Thoracic aorta (tissue), 2 donors: ENCODE results near the gene RPP21. TPM values are rescaled to one million over a fixed set of nuclear protein-coding genes. Genes with fewer than 3 reads are reported as not detected.

Experiments used
- ATAC-seq: fragments of 150-250 bp; one replicate; pipeline ENCODE4 v1.8.0; 2017; ENCODE audit warnings: low read depth; ENCODE audit not compliant: insufficient number of reproducible peaks, low FRiP score
- DNase-seq: peaks from one replicate; pipeline ENCODE4 v3.0.0-alpha.2; 2020; ENCODE audit warnings: low spot score
- H3K27ac ChIP-seq, 2 donors: fragments of 200-600 bp; sonication (generic); 1 replicate in 1 of 2; 2 replicates in 1 of 2; pipeline ENCODE4 v1.5.1; 2016; ENCODE audit warnings: mild to moderate bottlenecking in 2 of 2, moderate library complexity in 2 of 2
- H3K27me3 ChIP-seq: fragments of 200-600 bp; sonication (generic); replicated peaks from 2 replicates; pipeline ENCODE4 v1.6.0; 2016; ENCODE audit warnings: mild to moderate bottlenecking; ENCODE audit not compliant: insufficient read depth
- H3K36me3 ChIP-seq: fragments of 200-600 bp; sonication (generic); one replicate; pipeline ENCODE4 v1.5.1; 2016
- H3K4me1 ChIP-seq, 2 donors: fragments of 200-600 bp; sonication (generic); 1 replicate in 1 of 2; 2 replicates in 1 of 2; pipeline versions ENCODE4 v1.5.1 to v1.6.0; 2016; ENCODE audit warnings: low read depth in 2 of 2, mild to moderate bottlenecking in 1 of 2; ENCODE audit not compliant: control insufficient read depth in 1 of 2
- H3K4me3 ChIP-seq: fragments of 200-600 bp; sonication (generic); 2 replicates; pipeline ENCODE4 v1.5.1; 2016; ENCODE audit warnings: mild to moderate bottlenecking
- H3K9me3 ChIP-seq: fragments of 200-600 bp; sonication (generic); 2 replicates; pipeline ENCODE4 v1.5.1; 2016
- total RNA-seq, 2 donors: library from RNA; depleted of rRNA; stranded (reverse); fragments of >200 nt; gene quantifications; one replicate each; pipeline versions ENCODE4 v1.1.0 to v1.2.3, GENCODE V29; 2016
- TF ChIP-seq, protein P1 (sequence below): fragments of 200-600 bp; sonication (generic); IDR thresholded peaks from one replicate; pipeline ENCODE4 v1.5.1; 2019; ENCODE audit warnings: antibody characterized with exemption

The RPP21 gene
- total RNA-seq, 2 donors from 2014 or later: 20.8 to 49.7 TPM

DNA sequence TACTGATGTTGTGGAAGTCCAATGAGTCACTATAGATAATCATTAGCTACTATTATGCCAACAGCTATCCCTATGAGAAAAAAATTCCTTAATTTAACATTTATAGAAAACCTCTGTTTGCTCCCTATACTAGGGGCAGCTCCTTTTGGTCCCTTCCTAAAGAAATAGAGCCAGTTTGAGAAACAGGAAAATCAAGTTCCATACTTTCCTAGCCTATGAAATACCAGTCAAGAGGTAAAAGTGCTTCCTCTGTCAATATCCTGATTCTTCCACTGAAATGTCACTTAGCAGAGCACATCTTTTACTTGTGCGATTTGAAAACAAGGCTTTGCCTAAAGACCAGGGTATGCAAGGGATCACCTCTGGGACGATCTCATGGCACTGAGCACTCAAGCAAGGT, 32.7 kb upstream of the RPP21 start:
- H3K9me3 ChIP-seq: no peaks in the 10 kb centered on the region
- H3K27ac ChIP-seq: no peak overlapping the region
- H3K4me3 ChIP-seq: no peak overlapping the region
- no peaks in the 10 kb centered on the region for H3K27me3 ChIP-seq
- ATAC-seq (no peak), DNase-seq (no peak)
- no peaks in the 10 kb centered on the region for H3K36me3 ChIP-seq
- TF ChIP-seq, protein P1, sequence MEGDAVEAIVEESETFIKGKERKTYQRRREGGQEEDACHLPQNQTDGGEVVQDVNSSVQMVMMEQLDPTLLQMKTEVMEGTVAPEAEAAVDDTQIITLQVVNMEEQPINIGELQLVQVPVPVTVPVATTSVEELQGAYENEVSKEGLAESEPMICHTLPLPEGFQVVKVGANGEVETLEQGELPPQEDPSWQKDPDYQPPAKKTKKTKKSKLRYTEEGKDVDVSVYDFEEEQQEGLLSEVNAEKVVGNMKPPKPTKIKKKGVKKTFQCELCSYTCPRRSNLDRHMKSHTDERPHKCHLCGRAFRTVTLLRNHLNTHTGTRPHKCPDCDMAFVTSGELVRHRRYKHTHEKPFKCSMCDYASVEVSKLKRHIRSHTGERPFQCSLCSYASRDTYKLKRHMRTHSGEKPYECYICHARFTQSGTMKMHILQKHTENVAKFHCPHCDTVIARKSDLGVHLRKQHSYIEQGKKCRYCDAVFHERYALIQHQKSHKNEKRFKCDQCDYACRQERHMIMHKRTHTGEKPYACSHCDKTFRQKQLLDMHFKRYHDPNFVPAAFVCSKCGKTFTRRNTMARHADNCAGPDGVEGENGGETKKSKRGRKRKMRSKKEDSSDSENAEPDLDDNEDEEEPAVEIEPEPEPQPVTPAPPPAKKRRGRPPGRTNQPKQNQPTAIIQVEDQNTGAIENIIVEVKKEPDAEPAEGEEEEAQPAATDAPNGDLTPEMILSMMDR: no peak
- H3K4me1 ChIP-seq: no peaks in the 10 kb centered on the region

DNA sequence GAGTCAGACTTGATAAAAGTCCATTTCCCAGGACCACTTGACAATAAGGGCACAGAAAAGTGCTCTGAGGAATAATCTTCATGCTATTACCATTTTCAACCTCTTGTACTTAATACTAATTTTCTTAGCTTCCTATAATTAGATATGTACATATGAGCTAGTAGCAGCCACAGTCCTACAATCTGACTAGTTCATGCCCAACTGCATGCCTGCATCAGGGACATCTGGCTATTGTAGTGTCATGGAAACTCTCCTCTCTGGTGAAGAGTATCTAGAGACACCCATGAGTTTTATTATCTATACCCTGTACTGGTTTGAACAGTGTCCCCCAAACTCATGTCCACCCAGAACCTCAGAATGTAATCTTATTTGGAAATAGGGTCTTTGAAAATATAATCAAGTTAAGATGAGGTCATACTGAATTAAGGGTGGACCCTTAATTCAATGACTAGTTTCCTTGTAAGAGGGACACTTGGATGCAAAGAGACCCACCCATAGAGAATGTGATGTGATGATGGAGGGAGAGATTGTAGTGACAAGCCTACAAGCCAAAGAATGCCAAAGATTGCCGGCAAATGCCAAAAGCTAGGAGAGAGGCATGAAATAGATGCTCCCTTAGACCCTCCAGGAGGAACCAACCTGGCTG, 32.2 kb upstream of the RPP21 start:
- no peak overlapping the region for H3K4me3 ChIP-seq
- TF ChIP-seq, protein P1: no peak
- no peak for DNase-seq
- H3K27me3 ChIP-seq: no peaks in the 10 kb centered on the region
- H3K4me1 ChIP-seq: no peaks in the 10 kb centered on the region
- ATAC-seq: no peak
- no peak overlapping the region for H3K27ac ChIP-seq
- no peaks in the 10 kb centered on the region for H3K9me3 ChIP-seq
- H3K36me3 ChIP-seq: no peaks in the 10 kb centered on the region

GRCh38 chr6:30315156-30315555, 29.8 kb upstream of the RPP21 start:
- Histone ChIP-seq H3K4me1 (no peaks in the 10 kb centered on the region), H3K9me3 (no peaks in the 10 kb centered on the region), H3K27ac (no peak overlapping the region), H3K4me3 (no peak overlapping the region), H3K27me3 (no peaks in the 10 kb centered on the region), H3K36me3 (no peaks in the 10 kb centered on the region)
- TF ChIP-seq, protein P1: no peak
- ATAC-seq (no peak), DNase-seq (no peak)

- no peak for ATAC-seq
- Histone ChIP-seq H3K4me1 (peaks cover 0 to 8% of the 10 kb centered on the region in 2 donors), H3K9me3 (no peaks in the 10 kb centered on the region), H3K4me3 (no peak overlapping the region), H3K27ac (no peak overlapping the region), H3K36me3 (no peaks in the 10 kb centered on the region), H3K27me3 (no peaks in the 10 kb centered on the region)
- no peak for DNase-seq
- TF ChIP-seq, protein P1: no peak
These were observed 26.9 kb upstream of the RPP21 start for GRCh38 chr6:30317913-30318589.

DNA sequence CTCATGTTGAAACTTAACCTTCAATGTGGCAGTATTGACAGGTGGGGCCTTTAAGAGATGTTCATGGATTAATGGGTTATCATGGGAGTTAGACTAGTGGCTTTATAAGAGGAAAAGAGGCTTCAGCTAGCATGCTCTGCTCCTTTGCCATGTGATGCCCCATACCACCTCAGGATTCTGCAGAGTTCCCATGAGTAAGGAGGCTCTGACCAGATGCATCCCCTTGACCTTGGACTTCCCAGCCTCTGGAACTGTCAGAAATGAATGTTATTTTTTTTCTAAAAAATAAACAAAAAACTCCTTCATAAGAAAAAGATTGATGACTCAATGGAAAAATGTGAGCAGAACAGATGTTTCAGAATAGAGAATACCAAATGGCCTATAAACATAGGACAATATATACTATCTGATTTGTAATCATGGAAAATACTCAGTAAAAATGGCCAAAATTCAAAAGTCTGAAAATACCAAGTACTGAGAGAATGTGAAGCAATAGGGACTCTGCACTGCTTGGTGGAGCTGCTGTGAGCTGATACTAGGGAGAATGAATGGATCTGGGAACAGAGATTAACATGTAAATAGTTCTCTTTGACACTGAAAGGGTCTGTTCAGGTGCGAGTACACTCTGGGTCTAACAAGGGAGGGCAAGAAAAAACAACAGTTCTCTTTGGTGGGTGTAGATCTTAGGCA, 25.7 kb upstream of the RPP21 start:
- peaks cover 2 to 8% of the 10 kb centered on the region in 2 donors for H3K4me1 ChIP-seq
- no peak overlapping the region for H3K4me3 ChIP-seq
- no peaks in the 10 kb centered on the region for H3K9me3 ChIP-seq
- no peaks in the 10 kb centered on the region for H3K36me3 ChIP-seq
- TF ChIP-seq, protein P1: no peak
- no peak for ATAC-seq
- no peak for DNase-seq
- no peak overlapping the region for H3K27ac ChIP-seq
- H3K27me3 ChIP-seq: no peaks in the 10 kb centered on the region
